A673 (cell line): ENCODE data around the gene CDIPT. TPM values are rescaled to one million over a fixed set of nuclear protein-coding genes. Genes with fewer than 3 reads are reported as not detected.

Source experiments
- BruUV-seq: library from RNA; stranded (reverse); fragments of 400-500 nt; replicated peaks from 2 replicates; lab custom pipeline; 2021; lab: Mats Ljungman, UMichigan
- CTCF ChIA-PET: fragments of 300-600 bp; sonication (Branson Sonifier 250); formaldehyde crosslinking; loops from one replicate; lab custom pipeline; 2022; ENCODE audit warnings: antibody characterized with exemption; lab: Charles Lee
- POLR2A ChIA-PET: fragments of 300-600 bp; sonication (Branson Sonifier 250); formaldehyde crosslinking; loops from one replicate; lab custom pipeline; 2022; ENCODE audit warnings: antibody characterized with exemption; ENCODE audit not compliant: low non-redundant PET; lab: Charles Lee
- DNase-seq: peaks from one replicate; pipeline ENCODE4 v3.0.0-alpha.2; 2015; ENCODE audit warnings: low spot score
- H3K27ac ChIP-seq: fragments of 200-600 bp; sonication (generic); 2 replicates; pipeline ENCODE4 v1.5.1; 2016; ENCODE audit warnings: mixed run types, low read depth, mild to moderate bottlenecking, mixed read lengths, antibody characterized with exemption, low read length; ENCODE audit not compliant: poor library complexity, severe bottlenecking
- H3K27me3 ChIP-seq: fragments of 200-600 bp; sonication (generic); replicated peaks from 2 replicates; pipeline ENCODE4 v1.6.1; 2017; ENCODE audit warnings: mixed run types, low read depth, mild to moderate bottlenecking, mixed read lengths, antibody characterized with exemption, low read length; ENCODE audit not compliant: insufficient read depth, poor library complexity
- H3K36me3 ChIP-seq: fragments of 200-600 bp; sonication (generic); 2 replicates; pipeline ENCODE4 v1.6.1; 2016; ENCODE audit warnings: mixed run types, mild to moderate bottlenecking, mixed read lengths, antibody characterized with exemption, low read length; ENCODE audit not compliant: insufficient read depth, poor library complexity, severe bottlenecking
- H3K4me1 ChIP-seq: fragments of 200-600 bp; sonication (generic); 2 replicates; pipeline ENCODE4 v1.6.1; 2017; ENCODE audit warnings: mixed run types, mild to moderate bottlenecking, mixed read lengths, antibody characterized with exemption, low read length; ENCODE audit not compliant: insufficient read depth, poor library complexity, severe bottlenecking
- H3K4me3 ChIP-seq: fragments of 200-600 bp; sonication (generic); 2 replicates; pipeline ENCODE4 v1.5.1; 2016; ENCODE audit warnings: low read depth, mixed run types, mild to moderate bottlenecking, mixed read lengths, low read length; ENCODE audit not compliant: poor library complexity, severe bottlenecking
- H3K9me3 ChIP-seq: fragments of 200-600 bp; sonication (generic); 2 replicates; pipeline ENCODE4 v1.6.1; 2016; ENCODE audit warnings: mixed run types, low read depth, mild to moderate bottlenecking, mixed read lengths, antibody characterized with exemption, low read length; ENCODE audit not compliant: poor library complexity, severe bottlenecking
- CTCF ChIP-seq: fragments of 300-800, 200-600 bp; sonication (generic); conservative IDR thresholded peaks from 2 replicates; pipeline ENCODE4 v1.5.1; 2017; ENCODE audit warnings: low read depth, mild to moderate bottlenecking, antibody characterized with exemption, low read length, moderate library complexity, mixed read lengths
- EZH2 ChIP-seq: fragments of 200-600 bp; sonication (generic); IDR thresholded peaks from 2 replicates; pipeline ENCODE4 v1.6.1; 2017; ENCODE audit warnings: borderline replicate concordance, low read depth, mild to moderate bottlenecking, mixed read lengths, antibody characterized with exemption, low read length; ENCODE audit not compliant: poor library complexity, severe bottlenecking
- intact Hi-C: fragments of 100-400 bp; cut with micrococcal nuclease; formaldehyde crosslinking; loops from one replicate; pipeline ENCODE4 v1.10.0; 2022; ENCODE audit not compliant: unreplicated experiment
- total RNA-seq: library from RNA; stranded (reverse); gene quantifications from 2 replicates; pipeline ENCODE4 v1.2.3, GENCODE V29; 2021

CDIPT gene
- total RNA-seq, 1 experiment from 2014 or later, result 51.7 TPM

DNA sequence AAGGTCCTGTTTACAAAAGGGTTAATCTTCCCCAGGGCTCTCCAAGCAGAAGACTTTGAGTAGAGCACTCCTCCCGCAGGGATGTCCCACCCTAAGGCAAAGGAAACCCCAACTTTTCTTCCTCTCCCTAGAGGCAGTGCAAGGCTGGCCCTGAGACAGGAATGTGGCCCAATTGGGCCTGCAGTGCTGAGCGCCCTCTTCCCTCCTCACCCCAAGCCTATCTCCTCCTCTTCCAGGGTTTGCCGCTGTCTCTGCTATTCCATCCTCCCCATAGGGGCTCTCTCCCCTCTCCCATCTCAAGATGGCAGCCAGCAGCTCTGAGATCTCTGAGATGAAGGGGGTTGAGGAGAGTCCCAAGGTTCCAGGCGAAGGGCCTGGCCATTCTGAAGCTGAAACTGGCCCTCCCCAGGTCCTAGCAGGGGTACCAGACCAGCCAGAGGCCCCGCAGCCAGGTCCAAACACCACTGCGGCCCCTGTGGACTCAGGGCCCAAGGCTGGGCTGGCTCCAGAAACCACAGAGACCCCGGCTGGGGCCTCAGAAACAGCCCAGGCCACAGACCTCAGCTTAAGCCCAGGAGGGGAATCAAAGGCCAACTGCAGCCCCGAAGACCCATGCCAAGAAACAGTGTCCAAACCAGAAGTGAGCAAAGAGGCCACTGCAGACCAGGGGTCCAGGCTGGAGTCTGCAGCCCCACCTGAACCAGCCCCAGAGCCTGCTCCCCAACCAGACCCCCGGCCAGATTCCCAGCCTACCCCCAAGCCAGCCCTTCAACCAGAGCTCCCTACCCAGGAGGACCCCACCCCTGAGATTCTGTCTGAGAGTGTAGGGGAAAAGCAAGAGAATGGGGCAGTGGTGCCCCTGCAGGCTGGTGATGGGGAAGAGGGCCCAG, 50.0 kb downstream of the CDIPT start:
- Histone ChIP-seq H3K36me3 (peaks cover 25% of the 10 kb centered on the region), H3K27me3 (no peaks in the 10 kb centered on the region), H3K4me3 (peak overlapping the region; percentile 58), H3K9me3 (no peaks in the 10 kb centered on the region), H3K27ac (peak overlapping the region; percentile 95), H3K4me1 (peaks cover 54% of the 10 kb centered on the region)
- intact Hi-C loops, result loop anchor here (10.0 kb wide), 1 partner anchor 52 kb away; the partner anchor contains the start of gene CDIPT
- no TSS peak for BruUV-seq
- POLR2A ChIA-PET, result interaction anchor here (0.6 kb wide), 1 partner anchor 246 kb away, joined by 3 read pairs; no protein-coding TSS in a partner anchor
- no peak for DNase-seq
- CTCF ChIA-PET, result interaction anchor here (0.5 kb wide), 1 partner anchor 13 kb away, joined by 6 read pairs; no protein-coding TSS in a partner anchor
- TF ChIP-seq EZH2 (no peak), CTCF (no peak)

DNA sequence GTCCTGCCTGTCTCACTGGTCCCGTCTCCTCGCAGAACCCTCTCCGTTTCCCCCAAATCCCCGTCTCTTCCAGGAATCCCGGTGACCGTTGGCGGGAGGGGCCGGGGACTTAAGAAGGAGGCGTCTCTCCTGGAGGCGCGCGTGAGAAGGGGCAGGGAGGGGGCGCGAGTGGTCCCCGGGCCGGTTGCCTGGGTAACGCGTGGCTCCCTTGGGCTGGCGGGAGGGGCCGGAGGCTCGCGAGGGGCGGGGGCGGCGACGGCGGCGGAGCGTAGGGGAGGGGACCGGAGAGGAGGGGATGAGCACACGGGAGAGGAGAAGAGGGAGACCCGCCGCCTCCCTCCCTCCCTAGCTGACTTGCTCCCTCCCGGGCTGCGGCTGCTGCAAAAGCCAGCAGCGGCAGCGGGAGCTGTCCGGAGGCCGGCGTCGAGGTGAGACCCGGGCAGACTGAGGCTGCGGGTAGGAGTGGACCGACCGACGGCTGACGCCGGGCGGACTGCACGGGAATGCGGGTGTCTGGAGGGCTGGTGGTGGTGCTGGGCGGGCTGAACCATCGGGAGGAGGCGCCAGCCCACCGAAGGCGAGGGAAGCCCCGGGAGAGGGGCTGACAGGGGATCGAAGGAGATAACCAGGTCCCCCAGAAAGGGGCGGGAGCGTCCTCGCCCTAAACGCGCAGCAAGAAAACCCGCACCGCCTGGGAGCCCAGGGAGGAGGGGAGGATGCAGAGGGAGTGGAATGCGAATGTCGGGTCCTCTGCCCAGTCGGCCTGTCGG, 50.9 kb downstream of the CDIPT start, which contains the start of gene PRRT2:
Gene PRRT2, plus strand, starts transcription at position 298 of the 770 bp plus-strand sequence. CDS start 862 bp downstream, outside the sequence.
- ChIA-PET POLR2A (no interaction called here), CTCF (interaction anchor here (0.8 kb wide), 1 partner anchor 36 kb away, joined by 6 read pairs; no protein-coding TSS in a partner anchor)
- no TSS peak for BruUV-seq
- H3K4me3 ChIP-seq, result peak within 1 kb of the TSS; percentile 58
- H3K27me3 ChIP-seq, result no peaks in the 10 kb centered on the region
- no peak for TF ChIP-seq CTCF
- TF ChIP-seq EZH2, result no peak
- H3K36me3 ChIP-seq, result peaks cover 24% of the 10 kb centered on the region
- peaks cover 51% of the 10 kb centered on the region for H3K4me1 ChIP-seq
- no peaks in the 10 kb centered on the region for H3K9me3 ChIP-seq
- peak; percentile 79 for DNase-seq
- H3K27ac ChIP-seq, result peak within 1 kb of the TSS; percentile 95
- intact Hi-C loops, result loop anchor here (10.0 kb wide), 1 partner anchor 53 kb away; the partner anchor contains the start of gene CDIPT
